ENCODE data around the gene VPS4B.

GRCh38 chr18:63412953-63413352, 9.3 kb downstream of the VPS4B start:
- TF ChIP-seq EP300 (IDR thresholded peaks at IDR 0.05): no peak
- TF ChIP-seq CTCF (IDR thresholded peaks at IDR 0.05): no peak
- TF ChIP-seq POLR2A (IDR thresholded peaks at IDR 0.05): no peak

Data from ovary (tissue), 3 donors.